IMR-90 (cell line): ENCODE measurements around the gene MYO9B. TPM values are rescaled to one million over a fixed set of nuclear protein-coding genes. Genes with fewer than 3 reads are reported as not detected.

Experiments
- ATAC-seq: fragments of 200-7000 bp; cut with Tn5 transposase; 2 replicates; pipeline ENCODE4 v1.9.1; 2020; ENCODE audit warnings: low read depth, mild to moderate bottlenecking, moderate library complexity
- BruUV-seq: library from RNA; stranded (reverse); fragments of 400-500 nt; replicated peaks from 2 replicates; lab custom pipeline; 2021; lab: Mats Ljungman, UMichigan
- CTCF ChIA-PET: fragments of 300-600 bp; formaldehyde crosslinking; extraction: SDS; loops from one replicate; lab custom pipeline; 2021; ENCODE audit warnings: antibody characterized with exemption; lab: Yijun Ruan, JAX
- POLR2A ChIA-PET: fragments of 300-600 bp; sonication (Branson Sonifier 250); formaldehyde crosslinking; loops from one replicate; lab custom pipeline; 2022; ENCODE audit warnings: antibody characterized with exemption; ENCODE audit not compliant: unreplicated experiment; lab: Charles Lee
- DNase-seq: peaks from one replicate; pipeline ENCODE4 v3.0.0; 2013
- H2AFZ ChIP-seq: replicated peaks from 2 replicates; pipeline ENCODE3; 2013; ENCODE audit warnings: low read length, mild to moderate bottlenecking; ENCODE audit not compliant: poor library complexity
- H2AK5ac ChIP-seq: 2 replicates; pipeline ENCODE4 v1.6.1; 2013; ENCODE audit warnings: low read depth, low read length, inconsistent platforms
- H2AK9ac ChIP-seq: replicated peaks from 2 replicates; pipeline ENCODE3; 2013; ENCODE audit warnings: mild to moderate bottlenecking, low read depth, low read length, moderate library complexity; ENCODE audit not compliant: poor library complexity
- H2BK120ac ChIP-seq: 2 replicates; pipeline ENCODE4 v1.6.1; 2013; ENCODE audit warnings: low read depth, low read length, inconsistent platforms
- H2BK15ac ChIP-seq: 3 replicates; pipeline ENCODE4 v1.6.1; 2013; ENCODE audit warnings: low read depth, low read length, inconsistent platforms
- H2BK20ac ChIP-seq: 2 replicates; pipeline ENCODE4 v1.6.1; 2013; ENCODE audit warnings: low read depth, mild to moderate bottlenecking, inconsistent platforms, low read length, moderate library complexity
- H2BK5ac ChIP-seq: 2 replicates; pipeline ENCODE4 v1.6.1; 2013; ENCODE audit warnings: mild to moderate bottlenecking, low read depth, low read length, inconsistent platforms; ENCODE audit not compliant: poor library complexity, severe bottlenecking
- H3K14ac ChIP-seq: replicated peaks from 2 replicates; pipeline ENCODE4 v1.6.1; 2013; ENCODE audit warnings: low read depth, low read length, inconsistent platforms
- H3K18ac ChIP-seq: 2 replicates; pipeline ENCODE4 v1.6.1; 2013; ENCODE audit warnings: low read depth, low read length, control low read depth
- H3K23ac ChIP-seq: 2 replicates; pipeline ENCODE4 v1.6.1; 2013; ENCODE audit warnings: low read depth, low read length, inconsistent platforms
- H3K27ac ChIP-seq: 2 replicates; pipeline ENCODE4 v1.5.1; 2013; ENCODE audit warnings: mild to moderate bottlenecking, control low read depth, low read length; ENCODE audit not compliant: insufficient read depth
- H3K27me3 ChIP-seq: 2 replicates; pipeline ENCODE4 v1.6.1; 2013; ENCODE audit warnings: low read length; ENCODE audit not compliant: control insufficient read depth, insufficient read depth
- H3K36me3 ChIP-seq: 2 replicates; pipeline ENCODE4 v1.6.1; 2013; ENCODE audit warnings: low read length, mixed read lengths; ENCODE audit not compliant: control insufficient read depth, insufficient read depth
- H3K4ac ChIP-seq: 2 replicates; pipeline ENCODE4 v1.6.1; 2013; ENCODE audit warnings: low read depth, low read length, inconsistent platforms
- H3K4me1 ChIP-seq: 2 replicates; pipeline ENCODE4 v1.6.1; 2013; ENCODE audit warnings: low read length, mixed read lengths; ENCODE audit not compliant: control insufficient read depth, insufficient read depth
- H3K4me2 ChIP-seq: 2 replicates; pipeline ENCODE4 v1.6.1; 2013; ENCODE audit warnings: low read depth, mild to moderate bottlenecking, control low read depth, low read length, moderate library complexity
- H3K4me3 ChIP-seq: 2 replicates; pipeline ENCODE4 v1.5.1; 2013; ENCODE audit warnings: low read depth, mild to moderate bottlenecking, control low read depth, low read length, moderate library complexity; ENCODE audit not compliant: insufficient read depth
- H3K56ac ChIP-seq: 2 replicates; pipeline ENCODE4 v1.6.1; 2013; ENCODE audit warnings: low read length, inconsistent platforms; ENCODE audit not compliant: insufficient read depth; ENCODE audit errors: extremely low read depth
- H3K79me1 ChIP-seq, 2 experiments: 2 replicates each; pipeline ENCODE4 v1.6.1; 2013; ENCODE audit warnings: low read length in 2 of 2, inconsistent platforms in 1 of 2, low read depth in 1 of 2
- H3K9ac ChIP-seq: 2 replicates; pipeline ENCODE4 v1.6.1; 2013; ENCODE audit warnings: low read depth, low read length, control low read depth
- H3K9me1 ChIP-seq: 2 replicates; pipeline ENCODE4 v1.6.1; 2013; ENCODE audit warnings: low read length, inconsistent platforms; ENCODE audit not compliant: insufficient read depth
- H3K9me3 ChIP-seq: 2 replicates; pipeline ENCODE4 v1.6.1; 2013; ENCODE audit warnings: low read length; ENCODE audit not compliant: control insufficient read depth, insufficient read depth
- H4K20me1 ChIP-seq: 2 replicates; pipeline ENCODE4 v1.6.1; 2013; ENCODE audit warnings: low read length, inconsistent platforms; ENCODE audit not compliant: insufficient read depth
- H4K5ac ChIP-seq: 2 replicates; pipeline ENCODE4 v1.6.1; 2013; ENCODE audit warnings: mild to moderate bottlenecking, low read depth, low read length, control low read depth
- H4K8ac ChIP-seq, 2 experiments: 2 replicates each; pipeline ENCODE4 v1.6.1; 2013; ENCODE audit warnings: low read depth in 2 of 2, low read length in 2 of 2, control low read depth in 1 of 2, inconsistent platforms in 1 of 2
- H4K91ac ChIP-seq: 2 replicates; pipeline ENCODE4 v1.6.1; 2013; ENCODE audit warnings: low read depth, low read length, inconsistent platforms; ENCODE audit not compliant: insufficient read depth
- BHLHE40 ChIP-seq: fragments of 150-350 bp; IDR thresholded peaks from 2 replicates; pipeline ENCODE4 v1.6.1; 2016; ENCODE audit warnings: mild to moderate bottlenecking, low read depth, low read length
- CEBPB ChIP-seq: IDR thresholded peaks from 2 replicates; pipeline ENCODE4 v1.6.1; 2012; ENCODE audit warnings: low read depth, low read length, improper control_type of control experiment
- CHD1 ChIP-seq: IDR thresholded peaks from 2 replicates; pipeline ENCODE4 v1.6.1; 2012; ENCODE audit warnings: low read depth, low read length, improper control_type of control experiment
- CTCF ChIP-seq: conservative IDR thresholded peaks from 2 replicates; pipeline ENCODE4 v1.5.1; 2012; ENCODE audit warnings: mild to moderate bottlenecking, low read depth, low read length, improper control_type of control experiment
- ELK1 ChIP-seq: fragments of 150-350 bp; IDR thresholded peaks from 2 replicates; pipeline ENCODE4 v1.6.1; 2016; ENCODE audit warnings: low read depth, mild to moderate bottlenecking, low read length, moderate library complexity, borderline replicate concordance
- FOS ChIP-seq: fragments of 150-350 bp; IDR thresholded peaks from 2 replicates; pipeline ENCODE4 v1.6.1; 2016; ENCODE audit warnings: low read depth, low read length
- NFE2L2 ChIP-seq: fragments of 150-350 bp; IDR thresholded peaks from 2 replicates; pipeline ENCODE4 v1.6.1; 2016; ENCODE audit warnings: low read depth, mild to moderate bottlenecking, low read length
- POLR2A ChIP-seq: IDR thresholded peaks from 2 replicates; pipeline ENCODE4 v1.6.1; 2012; ENCODE audit warnings: mild to moderate bottlenecking, low read depth, low read length
- RCOR1 ChIP-seq: IDR thresholded peaks from 2 replicates; pipeline ENCODE4 v1.6.1; 2012; ENCODE audit warnings: mild to moderate bottlenecking, low read length, improper control_type of control experiment; ENCODE audit not compliant: insufficient replicate concordance
- RFX5 ChIP-seq: IDR thresholded peaks from 2 replicates; pipeline ENCODE4 v1.8.0; 2012; ENCODE audit warnings: low read depth, mild to moderate bottlenecking, low read length, moderate library complexity
- SMC3 ChIP-seq: fragments of 150-350 bp; IDR thresholded peaks from 2 replicates; pipeline ENCODE4 v1.6.1; 2016; ENCODE audit warnings: low read depth, mild to moderate bottlenecking, antibody characterized with exemption, low read length, moderate library complexity
- USF2 ChIP-seq: fragments of 150-350 bp; IDR thresholded peaks from 2 replicates; pipeline ENCODE4 v1.6.1; 2017; ENCODE audit warnings: mild to moderate bottlenecking, antibody characterized with exemption, low read length, low read depth
- WGBS, 2 experiments: methylation state at CpG; one replicate each; pipeline versions ENCODE4 v1.1.5 to v1.1.7; 2013; ENCODE audit warnings: missing lambda C conversion rate in 2 of 2; ENCODE audit not compliant: insufficient read length in 1 of 2; ENCODE audit errors: extremely low coverage in 2 of 2; 5-methylcytosine and 5-hydroxymethylcytosine counted together
- dilution Hi-C: fragments of 300-500 bp; cut with HindIII; formaldehyde crosslinking; loops from one replicate; pipeline ENCODE4 v1.14.3; 2018; ENCODE audit warnings: low sequenced_read_pairs; ENCODE audit not compliant: unreplicated experiment
- in situ Hi-C: fragments of 300-500 bp; cut with MboI; formaldehyde crosslinking; loops from 3 replicates; pipeline ENCODE4 v1.14.3; 2019; ENCODE audit warnings: low sequenced_read_pairs, inconsistent platforms, mixed read lengths
- intact Hi-C: fragments of 100-400 bp; cut with micrococcal nuclease; formaldehyde crosslinking; loops from 2 replicates; pipeline ENCODE4 v1.10.0; 2022
- polyA plus RNA-seq, 3 experiments: library from polyadenylated mRNA; depleted of rRNA; stranded (reverse); fragments of >200 nt; gene quantifications; 2 replicates each; pipeline ENCODE4 v1.2.3, GENCODE V29; 2012; ENCODE audit warnings: low replicate concordance in 1 of 3
- total RNA-seq: library from RNA; depleted of rRNA; stranded (reverse); fragments of >200 nt; gene quantifications from 2 replicates; pipeline ENCODE4 v1.2.3, GENCODE V29; 2012

The MYO9B gene
- total and polyA plus RNA-seq, 2 of the 4 experiments (the other 2 are of a cell fraction), result 61.8 to 77.8 TPM

GRCh38 chr19:17037184-17037583 is 38.4 kb upstream of the MYO9B start:
- Histone ChIP-seq H3K27me3 (no peaks in the 10 kb centered on the region; the same call in 1 of the 2 replicates), H3K36me3 (no peaks in the 10 kb centered on the region), H2BK5ac (no peak overlapping the region), H3K79me1 (no peaks in the 10 kb centered on the region), H3K9me1 (no peaks in the 10 kb centered on the region), H2BK20ac (no peak overlapping the region), H2AK9ac (no peak overlapping the region), H3K56ac (no peak overlapping the region), H4K91ac (no peak overlapping the region), H3K9ac (no peak overlapping the region), H3K4me3 (no peak overlapping the region), H3K23ac (no peak overlapping the region), H2BK120ac (no peak overlapping the region), H3K4me2 (no peak overlapping the region), H4K20me1 (no peaks in the 10 kb centered on the region), H4K8ac (no peak overlapping the region), H3K4me1 (no peaks in the 10 kb centered on the region), H3K18ac (no peak overlapping the region), H3K14ac (no peak overlapping the region), H2AK5ac (no peak overlapping the region), H2BK15ac (no peak overlapping the region), H3K4ac (no peak overlapping the region), H3K27ac (no peak overlapping the region), H3K9me3 (no peaks in the 10 kb centered on the region), H2AFZ (no peak overlapping the region), H4K5ac (no peak overlapping the region)
- BruUV-seq, result no TSS peak
- WGBS, 2 experiments, result no CpG with 5 or more reads among the region's 6 CpGs
- TF ChIP-seq RCOR1 (no peak), CHD1 (no peak), ELK1 (no peak), FOS (no peak), CEBPB (no peak), POLR2A (no peak), NFE2L2 (no peak), USF2 (no peak), BHLHE40 (no peak), RFX5 (no peak), SMC3 (no peak), CTCF (no peak)
- in situ Hi-C loops, result no loop called here
- ChIA-PET CTCF (no interaction called here), POLR2A (no interaction called here)
- ATAC-seq (no peak), DNase-seq (no peak)
- dilution Hi-C loops, result no loop called here
- intact Hi-C loops, result no loop called here
